Ascending aorta (tissue), 2 donors: ENCODE measurements around the gene PLA2G4D. TPM values are rescaled to one million over a fixed set of nuclear protein-coding genes. Genes with fewer than 3 reads are reported as not detected.
A peak's percentile ranks its signal among the peaks of the same experiment; 100 is the strongest.

Source experiments
- DNase-seq, 2 donors: peaks; one replicate each; pipeline ENCODE4 v3.0.0-alpha.2; 2019; ENCODE audit warnings: low spot score in 2 of 2
- H3K27ac ChIP-seq, 2 donors: fragments of 200-600 bp; sonication (generic); one replicate each; pipeline ENCODE4 v1.5.1; 2016 to 2017; ENCODE audit warnings: mild to moderate bottlenecking in 1 of 2
- H3K27me3 ChIP-seq: fragments of 200-600 bp; sonication (generic); one replicate; pipeline ENCODE4 v1.5.1; 2017
- H3K36me3 ChIP-seq, 2 donors: fragments of 200-600 bp; sonication (generic); one replicate each; pipeline ENCODE4 v1.5.1; 2016
- H3K4me1 ChIP-seq, 2 donors: fragments of 200-600 bp; sonication (generic); one replicate each; pipeline ENCODE4 v1.5.1; 2016 to 2017; ENCODE audit warnings: mild to moderate bottlenecking in 1 of 2
- H3K4me3 ChIP-seq, 2 donors: fragments of 200-600 bp; sonication (generic); one replicate each; pipeline ENCODE4 v1.5.1; 2016 to 2017; ENCODE audit warnings: mild to moderate bottlenecking in 1 of 2
- H3K9me3 ChIP-seq, 2 donors: fragments of 200-600 bp; sonication (generic); one replicate each; pipeline ENCODE4 v1.5.1; 2016
- intact Hi-C: fragments of 100-400 bp; cut with DNase I; formaldehyde crosslinking; loops from one replicate; pipeline ENCODE4 v1.15.1; 2023
- total RNA-seq: library from RNA; depleted of rRNA; stranded (reverse); fragments of >200 nt; gene quantifications from one replicate; pipeline ENCODE4 v1.1.0, GENCODE V29; 2016
- TF ChIP-seq, protein P1 (sequence below), 3 experiments: fragments of 200-600 bp in 2 of 3; fragments of 450-650 bp in 1 of 3; sonication (generic) in 2 of 3; IDR thresholded peaks; one replicate each; pipeline ENCODE4 v1.5.1; 2016 to 2019; ENCODE audit warnings: antibody characterized with exemption in 3 of 3, mild to moderate bottlenecking in 1 of 3, moderate library complexity in 1 of 3

Gene PLA2G4D
- total RNA-seq, 1 donor from 2014 or later: not detected

DNA sequence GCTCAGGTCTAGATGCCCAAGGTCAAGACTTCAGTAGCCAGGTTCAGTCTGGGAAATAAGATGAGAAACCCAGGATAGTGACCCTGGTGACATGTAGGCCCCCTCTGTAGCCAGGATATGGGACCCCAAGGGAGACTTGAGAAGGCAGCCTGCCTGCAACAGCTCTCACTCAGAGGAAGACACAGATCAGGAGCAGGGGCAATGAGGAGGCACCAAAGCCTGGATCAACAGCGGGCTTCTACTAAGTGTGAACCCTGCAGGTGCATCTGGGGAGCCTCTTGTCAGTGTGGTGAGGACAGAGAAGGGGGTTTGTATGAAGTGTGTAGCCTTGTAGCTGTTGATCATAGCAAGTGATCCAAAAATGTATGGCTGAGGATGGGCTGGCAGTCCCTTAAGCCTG, 36.6 kb upstream of the PLA2G4D start:
- H3K4me1 ChIP-seq: no peaks in the 10 kb centered on the region
- TF ChIP-seq, protein P1, sequence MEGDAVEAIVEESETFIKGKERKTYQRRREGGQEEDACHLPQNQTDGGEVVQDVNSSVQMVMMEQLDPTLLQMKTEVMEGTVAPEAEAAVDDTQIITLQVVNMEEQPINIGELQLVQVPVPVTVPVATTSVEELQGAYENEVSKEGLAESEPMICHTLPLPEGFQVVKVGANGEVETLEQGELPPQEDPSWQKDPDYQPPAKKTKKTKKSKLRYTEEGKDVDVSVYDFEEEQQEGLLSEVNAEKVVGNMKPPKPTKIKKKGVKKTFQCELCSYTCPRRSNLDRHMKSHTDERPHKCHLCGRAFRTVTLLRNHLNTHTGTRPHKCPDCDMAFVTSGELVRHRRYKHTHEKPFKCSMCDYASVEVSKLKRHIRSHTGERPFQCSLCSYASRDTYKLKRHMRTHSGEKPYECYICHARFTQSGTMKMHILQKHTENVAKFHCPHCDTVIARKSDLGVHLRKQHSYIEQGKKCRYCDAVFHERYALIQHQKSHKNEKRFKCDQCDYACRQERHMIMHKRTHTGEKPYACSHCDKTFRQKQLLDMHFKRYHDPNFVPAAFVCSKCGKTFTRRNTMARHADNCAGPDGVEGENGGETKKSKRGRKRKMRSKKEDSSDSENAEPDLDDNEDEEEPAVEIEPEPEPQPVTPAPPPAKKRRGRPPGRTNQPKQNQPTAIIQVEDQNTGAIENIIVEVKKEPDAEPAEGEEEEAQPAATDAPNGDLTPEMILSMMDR (IDR thresholded peaks at IDR 0.05): no peak
- no peaks in the 10 kb centered on the region for H3K27me3 ChIP-seq
- no peak overlapping the region for H3K27ac ChIP-seq
- no peaks in the 10 kb centered on the region for H3K36me3 ChIP-seq
- intact Hi-C loops: no loop called here
- no peaks in the 10 kb centered on the region for H3K9me3 ChIP-seq
- H3K4me3 ChIP-seq: no peak overlapping the region
- DNase-seq: no peak

DNA sequence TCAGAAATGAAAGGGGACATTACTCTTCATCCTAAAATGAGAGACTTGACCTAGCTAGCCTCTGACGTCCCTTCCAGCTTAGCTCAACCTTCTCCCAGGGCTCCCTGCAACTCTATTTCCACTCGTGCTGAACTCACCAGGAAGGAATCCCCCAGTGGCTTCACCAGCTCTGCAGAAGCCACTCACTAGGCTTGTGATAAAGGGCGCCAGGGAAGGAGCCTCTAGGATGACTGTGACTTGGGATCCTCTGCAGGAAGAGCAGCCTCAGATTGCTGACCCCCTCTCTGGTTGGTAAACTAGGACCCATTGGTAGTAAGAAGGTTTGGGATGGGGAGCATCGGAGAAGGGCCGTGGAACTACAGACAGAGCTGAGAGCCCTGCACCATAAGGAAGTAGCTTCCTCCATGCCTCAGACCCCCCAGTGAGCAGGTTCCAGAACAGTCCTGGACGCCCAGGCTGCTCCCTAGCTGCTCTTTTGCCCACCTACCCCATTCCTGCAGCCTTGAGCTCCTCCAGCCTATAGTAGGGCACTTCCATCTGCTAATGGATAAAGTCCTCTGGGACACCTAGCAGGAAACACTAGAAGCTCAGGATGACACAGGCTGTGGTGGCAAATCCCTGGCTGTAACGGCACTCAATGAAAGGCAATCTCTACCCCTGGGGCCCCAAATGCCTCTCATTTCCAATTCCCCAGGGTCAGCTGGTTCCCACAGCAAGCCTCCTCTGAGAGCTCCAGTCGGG, 36.1 kb upstream of the PLA2G4D start:
- Histone ChIP-seq H3K36me3 (no peaks in the 10 kb centered on the region), H3K4me1 (no peaks in the 10 kb centered on the region), H3K27me3 (no peaks in the 10 kb centered on the region), H3K27ac (no peak overlapping the region), H3K9me3 (no peaks in the 10 kb centered on the region), H3K4me3 (no peak overlapping the region)
- TF ChIP-seq, protein P1 (IDR thresholded peaks at IDR 0.05): no peak
- intact Hi-C loops: no loop called here
- DNase-seq: peak in 1 of 2 donors; percentile 39

DNA sequence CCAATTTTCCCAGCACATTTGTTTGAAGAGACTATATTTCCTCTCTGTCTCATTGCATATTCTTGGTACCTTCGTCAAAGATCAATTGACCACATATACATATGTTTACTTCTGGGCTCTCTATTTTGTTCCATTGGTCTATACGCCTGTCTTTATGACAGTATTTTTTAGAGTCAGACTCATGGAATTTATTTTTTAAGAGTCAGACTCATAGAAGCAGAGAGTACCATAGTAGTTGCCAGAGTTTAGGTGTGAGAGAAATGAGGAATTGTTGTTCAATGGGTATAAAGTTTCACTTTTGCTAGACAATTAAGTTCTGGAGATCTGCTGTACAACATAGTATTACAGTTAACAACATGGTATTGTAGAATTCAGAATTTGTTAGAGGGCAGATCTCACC, 35.0 kb upstream of the PLA2G4D start:
- intact Hi-C loops: no loop called here

DNA sequence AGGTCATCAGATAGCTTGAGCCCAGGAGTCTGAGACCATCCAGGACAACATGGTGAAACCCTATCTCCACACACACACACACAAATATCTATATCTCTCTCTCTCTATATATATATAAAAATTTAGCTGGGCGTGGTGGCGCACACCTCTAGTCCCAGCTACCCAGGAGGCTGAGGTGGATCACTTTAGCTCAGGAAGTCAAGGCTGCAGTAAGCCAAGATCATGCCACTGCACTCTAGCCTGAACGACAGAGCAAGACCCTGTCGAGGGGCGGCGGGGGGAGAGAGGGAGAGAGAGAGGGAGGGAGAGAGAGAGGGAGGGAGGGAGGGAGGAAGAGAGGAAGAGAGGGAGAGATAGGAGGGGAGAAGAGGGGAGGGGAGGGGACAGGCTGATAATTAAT, 34.1 kb upstream of the PLA2G4D start:
- no peak for DNase-seq
- intact Hi-C loops: no loop called here
- no peaks in the 10 kb centered on the region for H3K27me3 ChIP-seq

More for the DNA sequence above, 35.0 kb upstream of the PLA2G4D start:
- no peaks in the 10 kb centered on the region for H3K4me1 ChIP-seq
- DNase-seq: no peak
- no peak overlapping the region for H3K27ac ChIP-seq
- no peaks in the 10 kb centered on the region for H3K27me3 ChIP-seq
- no peaks in the 10 kb centered on the region for H3K9me3 ChIP-seq
- TF ChIP-seq, protein P1 (IDR thresholded peaks at IDR 0.05): no peak
- no peaks in the 10 kb centered on the region for H3K36me3 ChIP-seq
- H3K4me3 ChIP-seq: no peak overlapping the region

DNA sequence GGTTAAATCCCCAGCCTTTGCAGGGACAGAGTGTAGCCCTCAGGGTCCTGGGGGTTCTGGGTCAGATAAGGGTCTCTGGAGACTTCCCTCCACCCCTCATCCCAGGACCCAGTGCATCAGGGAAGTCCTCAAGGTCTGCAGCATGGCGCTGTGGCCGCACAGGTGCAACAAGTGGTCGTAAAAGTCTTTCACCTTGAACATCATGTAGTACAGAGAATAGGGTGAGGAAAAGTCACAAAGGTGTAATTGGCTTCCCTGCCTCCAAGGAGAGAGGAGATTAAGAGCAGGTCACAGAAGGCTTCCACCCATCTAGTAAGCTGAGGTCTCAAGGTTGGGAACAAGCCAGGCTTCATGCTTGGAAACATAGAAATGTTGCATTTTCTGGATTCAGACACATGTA, 29.2 kb upstream of the PLA2G4D start:
- Histone ChIP-seq H3K27ac (no peak overlapping the region), H3K9me3 (no peaks in the 10 kb centered on the region), H3K4me3 (no peak overlapping the region), H3K36me3 (no peaks in the 10 kb centered on the region), H3K27me3 (no peaks in the 10 kb centered on the region), H3K4me1 (no peaks in the 10 kb centered on the region)
- DNase-seq: no peak
- intact Hi-C loops: no loop called here
- TF ChIP-seq, protein P1 (IDR thresholded peaks at IDR 0.05): no peak

More for the DNA sequence above, 34.1 kb upstream of the PLA2G4D start:
- no peaks in the 10 kb centered on the region for H3K4me1 ChIP-seq
- H3K9me3 ChIP-seq: no peaks in the 10 kb centered on the region
- H3K27ac ChIP-seq: no peak overlapping the region
- TF ChIP-seq, protein P1 (IDR thresholded peaks at IDR 0.05): no peak
- H3K36me3 ChIP-seq: no peaks in the 10 kb centered on the region
- no peak overlapping the region for H3K4me3 ChIP-seq
